ENCODE results near the gene ORM2.

DNA sequence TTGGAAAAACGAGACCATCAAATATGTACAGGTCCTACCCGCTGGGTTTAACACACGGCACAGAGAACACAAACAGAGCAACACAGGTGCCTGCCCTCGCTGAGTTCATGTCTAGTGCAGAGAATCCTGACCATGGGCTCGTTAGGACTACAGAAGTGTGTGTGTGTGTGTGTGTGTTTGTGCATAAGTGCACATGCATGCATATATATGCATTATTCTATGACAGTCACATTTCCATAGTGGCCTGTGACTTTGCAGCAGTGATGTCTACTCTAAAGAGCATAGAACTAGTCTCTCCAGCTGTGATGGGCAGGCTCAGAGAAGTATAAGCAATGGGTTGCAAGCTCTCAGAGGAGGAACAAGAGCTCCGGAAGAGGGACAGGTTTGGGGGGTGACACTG is 27.7 kb downstream of the ORM2 start:
- TF ChIP-seq, protein P1, sequence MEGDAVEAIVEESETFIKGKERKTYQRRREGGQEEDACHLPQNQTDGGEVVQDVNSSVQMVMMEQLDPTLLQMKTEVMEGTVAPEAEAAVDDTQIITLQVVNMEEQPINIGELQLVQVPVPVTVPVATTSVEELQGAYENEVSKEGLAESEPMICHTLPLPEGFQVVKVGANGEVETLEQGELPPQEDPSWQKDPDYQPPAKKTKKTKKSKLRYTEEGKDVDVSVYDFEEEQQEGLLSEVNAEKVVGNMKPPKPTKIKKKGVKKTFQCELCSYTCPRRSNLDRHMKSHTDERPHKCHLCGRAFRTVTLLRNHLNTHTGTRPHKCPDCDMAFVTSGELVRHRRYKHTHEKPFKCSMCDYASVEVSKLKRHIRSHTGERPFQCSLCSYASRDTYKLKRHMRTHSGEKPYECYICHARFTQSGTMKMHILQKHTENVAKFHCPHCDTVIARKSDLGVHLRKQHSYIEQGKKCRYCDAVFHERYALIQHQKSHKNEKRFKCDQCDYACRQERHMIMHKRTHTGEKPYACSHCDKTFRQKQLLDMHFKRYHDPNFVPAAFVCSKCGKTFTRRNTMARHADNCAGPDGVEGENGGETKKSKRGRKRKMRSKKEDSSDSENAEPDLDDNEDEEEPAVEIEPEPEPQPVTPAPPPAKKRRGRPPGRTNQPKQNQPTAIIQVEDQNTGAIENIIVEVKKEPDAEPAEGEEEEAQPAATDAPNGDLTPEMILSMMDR (IDR thresholded peaks at IDR 0.05): no peak
- TF ChIP-seq POLR2A (IDR thresholded peaks at IDR 0.05) (no peak), POLR2AphosphoS5 (IDR thresholded peaks at IDR 0.05) (no peak)

Data from stomach (tissue), 4 donors.